Neural progenitor cell (in vitro differentiated cells): ENCODE data around the gene CBFA2T3.

Source experiments
- EZH2 ChIP-seq: fragments of 200-600 bp; sonication (generic); IDR thresholded peaks from 2 replicates; pipeline ENCODE4 v1.6.1; 2017; ENCODE audit warnings: antibody characterized with exemption, mild to moderate bottlenecking, moderate library complexity
- EZH2phosphoT487 ChIP-seq: fragments of 200-600 bp; sonication (generic); IDR thresholded peaks from 2 replicates; pipeline ENCODE4 v1.6.1; 2017; ENCODE audit warnings: antibody characterized with exemption
- TF ChIP-seq, protein P1 (sequence below): fragments of 200-600 bp; sonication (generic); IDR thresholded peaks from 2 replicates; pipeline ENCODE4 v1.5.1; 2017; ENCODE audit warnings: antibody characterized with exemption, mild to moderate bottlenecking

DNA sequence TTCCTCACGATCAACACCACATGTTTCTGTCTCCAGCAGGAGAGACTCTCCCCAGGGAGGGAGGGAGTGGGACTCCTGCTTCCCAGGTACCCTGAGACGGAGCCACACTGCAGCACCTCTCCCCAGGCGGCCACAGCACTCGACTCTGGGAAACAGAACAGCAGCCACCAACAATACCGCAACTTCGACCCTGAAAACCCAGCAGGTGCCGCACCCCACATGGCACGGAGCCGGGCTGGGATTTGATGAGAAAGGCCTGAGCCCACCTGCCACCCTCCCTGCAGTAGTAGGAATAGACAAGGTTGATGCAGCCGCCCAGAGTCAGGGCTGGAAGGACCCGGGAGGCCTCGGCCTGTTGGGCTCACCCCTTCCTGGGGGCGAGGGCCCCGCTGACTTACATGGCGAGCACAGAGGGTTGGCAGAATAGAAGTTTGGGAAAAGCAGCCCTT is 134.7 kb downstream of the CBFA2T3 start:
- TF ChIP-seq, protein P1, sequence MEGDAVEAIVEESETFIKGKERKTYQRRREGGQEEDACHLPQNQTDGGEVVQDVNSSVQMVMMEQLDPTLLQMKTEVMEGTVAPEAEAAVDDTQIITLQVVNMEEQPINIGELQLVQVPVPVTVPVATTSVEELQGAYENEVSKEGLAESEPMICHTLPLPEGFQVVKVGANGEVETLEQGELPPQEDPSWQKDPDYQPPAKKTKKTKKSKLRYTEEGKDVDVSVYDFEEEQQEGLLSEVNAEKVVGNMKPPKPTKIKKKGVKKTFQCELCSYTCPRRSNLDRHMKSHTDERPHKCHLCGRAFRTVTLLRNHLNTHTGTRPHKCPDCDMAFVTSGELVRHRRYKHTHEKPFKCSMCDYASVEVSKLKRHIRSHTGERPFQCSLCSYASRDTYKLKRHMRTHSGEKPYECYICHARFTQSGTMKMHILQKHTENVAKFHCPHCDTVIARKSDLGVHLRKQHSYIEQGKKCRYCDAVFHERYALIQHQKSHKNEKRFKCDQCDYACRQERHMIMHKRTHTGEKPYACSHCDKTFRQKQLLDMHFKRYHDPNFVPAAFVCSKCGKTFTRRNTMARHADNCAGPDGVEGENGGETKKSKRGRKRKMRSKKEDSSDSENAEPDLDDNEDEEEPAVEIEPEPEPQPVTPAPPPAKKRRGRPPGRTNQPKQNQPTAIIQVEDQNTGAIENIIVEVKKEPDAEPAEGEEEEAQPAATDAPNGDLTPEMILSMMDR: no peak
- TF ChIP-seq EZH2phosphoT487: no peak
- TF ChIP-seq EZH2: no peak
